Stimulated activated CD8-positive, alpha-beta memory T cell treated with anti-CD3 and anti-CD28 coated beads, Interleukin-7, amount 100 ng/mL, for 48 hours (primary cell): Measurements from ENCODE around the gene THY1.
"Not testable (repeated sequence)": the region's sequence is repeated elsewhere in the genome, so short reads cannot be mapped to it uniquely, and the experiment has no call there.

Experiments
- DNase-seq, 2 donors: peaks; one replicate each; pipeline ENCODE4 v3.0.0-alpha.2; 2020; ENCODE audit warnings: low read depth in 1 of 2; ENCODE audit errors: extremely low read depth in 1 of 2

Gene THY1

DNA sequence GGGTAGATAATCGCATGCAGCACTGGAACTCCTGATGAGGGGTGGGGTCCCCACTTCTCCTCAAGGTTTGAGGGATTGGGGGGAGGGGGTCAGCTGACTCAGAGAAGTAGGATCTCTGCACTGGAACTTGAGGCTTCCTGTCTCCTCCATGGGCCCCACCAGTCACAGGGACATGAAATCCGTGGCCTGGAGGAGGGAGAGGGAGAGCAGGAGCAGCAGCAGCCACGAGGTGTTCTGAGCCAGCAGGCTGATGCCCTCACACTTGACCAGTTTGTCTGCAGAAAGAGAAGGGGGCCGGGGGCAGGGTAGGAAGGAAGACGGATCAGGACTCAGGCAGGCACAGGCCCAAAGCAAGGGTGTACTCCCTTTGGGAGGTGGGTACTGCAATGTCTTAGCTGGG is 3.7 kb downstream of the THY1 start:
- DNase-seq = no peak

DNA sequence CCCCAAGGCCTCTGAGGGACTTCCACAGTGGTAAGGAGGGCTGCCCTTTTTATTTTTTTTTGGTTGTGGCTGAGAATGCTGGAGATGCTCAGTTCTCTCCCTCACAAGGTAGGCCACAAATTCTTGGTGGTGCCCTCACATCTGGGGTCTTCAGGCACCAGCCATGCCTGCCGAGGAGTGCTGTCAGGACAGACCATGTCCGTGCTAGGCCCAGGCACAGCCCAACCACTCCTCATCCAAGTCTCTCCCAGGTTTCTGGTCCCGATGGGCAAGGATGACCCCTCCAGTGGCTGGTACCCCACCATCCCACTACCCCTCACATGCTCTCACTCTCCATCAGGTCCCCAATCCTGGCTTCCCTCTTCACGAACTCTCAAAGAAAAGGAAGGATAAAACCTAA is 4.2 kb downstream of the THY1 start:
- DNase-seq = no peak

DNA sequence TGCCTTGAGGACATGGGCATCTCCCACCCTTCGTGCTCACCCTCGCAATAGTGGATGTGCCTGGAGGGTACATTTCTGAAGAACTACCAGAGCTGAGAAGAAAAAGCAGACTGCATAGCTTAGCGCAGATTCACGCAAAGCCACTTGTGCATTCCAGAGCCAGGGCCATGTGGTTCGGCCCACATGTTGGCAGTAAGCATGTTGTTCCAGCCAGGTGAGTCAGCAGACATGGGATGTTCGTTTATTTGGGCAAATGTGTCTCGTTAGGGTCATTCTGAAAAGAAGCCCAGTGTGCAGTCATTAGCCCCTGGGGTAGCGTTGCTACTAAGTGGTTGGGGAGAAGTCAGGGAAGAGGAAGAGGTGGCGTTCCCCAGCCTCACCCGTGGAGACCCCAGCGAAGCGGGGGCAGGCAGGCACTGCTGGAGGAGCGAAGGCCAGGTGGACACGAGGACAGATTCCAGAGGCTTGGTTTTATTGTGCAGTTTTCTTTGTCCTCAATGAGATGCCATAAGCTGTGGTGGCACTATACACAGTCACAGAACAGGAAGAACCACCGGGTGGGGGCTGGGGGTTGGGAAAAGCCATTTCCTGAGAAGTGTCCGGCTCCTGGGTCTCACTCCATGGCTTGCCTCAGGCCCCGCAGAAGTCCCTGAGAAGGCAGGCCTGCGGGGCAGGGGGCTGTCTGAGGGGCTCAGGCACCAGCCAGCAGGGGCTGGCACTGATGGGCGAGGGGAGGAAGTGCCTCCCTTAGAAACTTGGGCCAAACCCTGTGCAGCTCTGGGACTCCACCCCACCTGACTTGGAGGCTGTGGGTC is 5.0 kb downstream of the THY1 start:
- no peak for DNase-seq

DNA sequence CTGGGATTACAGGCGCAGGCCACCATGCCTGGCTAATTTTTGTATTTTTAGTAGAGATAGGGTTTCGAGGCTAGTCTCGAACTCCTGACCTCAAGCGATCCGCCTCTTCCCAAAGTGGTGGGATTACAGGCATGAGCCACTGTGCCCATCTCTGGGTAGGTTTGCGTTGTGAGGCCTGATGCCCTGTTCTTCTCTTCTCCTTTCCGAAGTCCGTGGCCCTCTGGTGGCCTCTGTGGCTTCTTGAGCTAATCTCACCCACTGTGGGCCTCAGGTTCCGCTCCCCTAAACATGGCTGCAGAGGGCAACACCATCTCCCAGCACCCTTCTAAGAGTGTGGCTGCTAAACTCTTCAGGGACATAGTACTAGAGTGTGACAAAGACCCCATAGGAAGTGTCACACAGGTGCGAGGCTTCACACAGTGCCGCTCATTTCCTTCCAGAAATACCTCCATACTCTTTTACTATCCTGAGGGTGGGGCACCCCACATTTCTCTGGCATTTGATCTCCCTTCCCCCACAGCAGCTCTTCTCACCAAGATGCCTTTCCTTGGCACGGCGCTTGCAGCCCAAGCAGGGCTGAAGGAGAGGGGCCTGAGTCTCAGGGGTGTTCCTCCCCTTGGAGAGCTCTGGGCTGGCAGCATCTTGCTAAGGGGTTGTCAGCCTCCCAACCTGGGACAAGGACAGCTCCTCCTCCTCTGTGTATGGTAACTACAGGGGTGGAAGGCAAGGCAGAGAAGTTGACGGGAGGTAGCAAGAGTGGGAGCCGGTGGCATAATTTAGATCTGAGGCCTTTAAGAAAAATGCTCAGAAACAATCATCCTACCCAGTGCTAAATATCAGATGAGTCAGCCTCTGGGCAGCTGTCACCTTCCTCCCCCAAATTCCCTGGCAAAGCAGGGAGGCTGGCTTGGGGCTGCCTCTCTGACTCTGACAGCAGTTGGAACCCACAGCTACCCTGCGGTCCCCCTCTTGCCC is 6.1 kb downstream of the THY1 start:
- no peak for DNase-seq

DNA sequence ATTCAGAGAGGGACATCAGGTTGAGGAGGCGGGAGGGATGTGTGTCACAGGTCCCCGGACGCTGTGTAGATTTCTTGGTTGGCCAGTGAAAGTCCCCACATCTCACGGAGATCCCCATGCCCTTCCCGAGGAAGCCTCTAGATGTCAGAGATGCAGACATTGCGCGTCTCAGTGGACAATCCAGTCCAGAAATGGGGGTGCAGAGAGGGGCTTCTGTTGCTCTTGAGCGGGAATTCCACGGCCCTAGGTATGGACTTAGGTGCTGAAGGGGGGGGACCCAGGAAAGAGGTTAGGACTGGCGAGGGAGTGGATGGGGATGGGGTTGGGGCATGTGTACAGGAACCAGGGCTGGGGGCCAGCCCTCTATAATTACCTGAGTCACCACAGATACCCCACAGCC is 7.0 kb downstream of the THY1 start:
- DNase-seq = no peak

DNA sequence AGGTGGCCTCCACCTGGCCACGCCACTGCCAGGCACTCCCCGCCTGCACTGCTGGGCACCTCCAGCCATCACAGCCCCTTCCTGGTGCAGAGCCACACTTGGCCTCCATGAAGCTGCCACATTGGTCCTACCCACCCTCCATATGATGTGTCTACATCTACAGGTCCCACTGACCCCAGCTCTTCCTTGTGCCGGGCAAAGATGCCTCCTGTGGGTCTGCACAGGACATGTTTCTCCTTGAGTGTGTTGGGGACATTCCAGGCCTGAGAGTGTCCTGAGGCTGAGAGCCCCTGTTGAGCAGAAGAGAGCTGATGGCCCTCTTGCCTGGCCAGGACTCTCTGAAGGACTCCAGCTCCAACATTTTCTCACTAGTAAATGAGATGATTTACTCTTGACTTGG is 7.5 kb downstream of the THY1 start:
- DNase-seq = no peak

DNA sequence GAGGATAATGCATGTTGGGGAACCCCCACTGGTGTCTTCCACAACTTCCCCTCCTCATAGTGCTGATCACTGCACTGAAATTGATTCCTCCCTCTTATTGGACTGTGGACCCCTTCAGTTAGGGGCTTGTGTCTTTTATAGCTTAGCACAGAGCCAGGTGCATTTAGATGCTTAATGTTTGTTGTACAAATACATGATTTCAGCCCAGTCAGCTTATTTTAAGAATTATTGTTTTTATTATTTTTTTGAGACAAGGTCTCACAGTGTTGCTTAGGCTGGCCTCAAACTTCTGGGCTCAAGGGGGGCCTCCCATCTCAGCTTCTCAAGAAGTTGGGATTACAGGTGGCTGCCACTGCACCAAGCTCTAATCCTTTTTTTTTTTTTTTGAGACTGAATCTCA is 8.2 kb downstream of the THY1 start:
- DNase-seq = no peak

DNA sequence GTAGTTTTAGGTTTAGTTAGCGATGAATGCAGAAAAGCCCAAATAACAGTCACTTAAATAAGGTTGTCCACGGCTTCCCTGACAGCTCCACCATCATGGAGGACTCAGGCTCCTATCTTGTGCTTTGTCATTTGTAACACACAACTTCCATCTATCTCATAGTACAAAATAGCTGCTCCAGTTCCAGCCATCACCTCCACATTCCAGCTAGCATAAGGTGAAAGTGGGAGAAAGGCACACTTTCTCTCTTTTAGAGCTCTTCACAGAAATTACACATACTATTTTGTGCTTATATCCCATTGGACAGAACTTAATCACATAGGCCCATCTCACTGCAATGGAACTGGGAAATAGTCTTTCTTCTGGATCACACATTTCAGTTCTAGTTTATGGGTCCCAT is 8.7 kb downstream of the THY1 start:
- DNase-seq = no peak

DNA sequence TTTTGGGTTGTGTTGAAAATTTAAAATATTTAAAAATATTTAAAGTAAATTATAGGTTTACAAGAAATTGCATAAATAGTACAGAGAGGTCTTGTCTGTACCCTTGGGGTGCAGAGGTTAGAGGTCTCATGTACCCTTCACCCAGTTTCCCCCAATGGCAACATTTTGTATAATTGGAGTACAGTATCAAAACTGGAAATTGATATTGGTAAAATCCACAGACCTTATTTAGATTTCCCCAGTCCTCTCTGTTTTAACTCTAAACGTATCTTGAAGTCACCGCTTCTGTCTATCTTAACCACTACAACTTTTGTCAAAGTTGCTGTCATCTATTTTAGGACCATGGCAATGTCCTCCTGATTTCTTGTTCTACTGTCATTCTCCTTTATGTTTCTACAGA is 10.9 kb downstream of the THY1 start:
- no peak for DNase-seq

DNA sequence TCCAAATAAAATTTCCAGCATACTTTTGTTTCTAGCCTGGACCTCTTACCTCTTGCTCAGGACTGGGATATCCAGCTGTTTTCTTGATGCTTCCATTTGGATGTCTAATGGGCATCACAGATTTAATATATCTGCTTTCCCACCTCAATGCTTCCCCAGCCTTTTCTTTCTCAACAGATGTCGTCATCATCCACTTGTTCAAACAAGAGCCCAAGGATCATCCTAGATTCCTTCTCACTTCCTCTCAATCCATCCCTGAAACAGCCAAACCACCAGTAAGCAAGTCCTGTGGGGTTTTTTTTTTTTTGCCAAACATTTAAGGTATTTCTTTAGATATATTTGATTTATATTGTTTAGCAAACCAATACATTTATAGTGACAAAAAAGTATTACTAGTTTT is 12.5 kb downstream of the THY1 start:
- DNase-seq = no peak

DNA sequence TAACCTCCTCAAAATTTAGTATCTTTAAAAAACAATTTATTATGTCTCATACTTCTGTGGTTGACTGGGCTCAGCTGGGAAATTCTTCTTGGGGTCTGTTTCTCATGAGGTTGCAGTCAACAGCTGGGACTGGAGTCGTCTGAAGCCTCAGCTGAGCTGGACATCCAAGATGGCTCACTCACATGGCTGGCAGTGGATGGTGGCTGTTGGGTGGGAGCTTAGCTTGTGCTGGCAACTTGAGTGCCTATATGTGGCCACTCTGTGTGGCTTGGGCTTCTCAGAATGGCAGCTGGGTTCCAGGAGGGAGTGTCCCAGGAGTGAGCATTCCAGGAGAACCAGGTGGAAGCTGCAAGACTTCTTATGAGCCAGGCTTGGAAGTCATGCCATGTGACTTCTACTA is 13.2 kb downstream of the THY1 start:
- no peak for DNase-seq

DNA sequence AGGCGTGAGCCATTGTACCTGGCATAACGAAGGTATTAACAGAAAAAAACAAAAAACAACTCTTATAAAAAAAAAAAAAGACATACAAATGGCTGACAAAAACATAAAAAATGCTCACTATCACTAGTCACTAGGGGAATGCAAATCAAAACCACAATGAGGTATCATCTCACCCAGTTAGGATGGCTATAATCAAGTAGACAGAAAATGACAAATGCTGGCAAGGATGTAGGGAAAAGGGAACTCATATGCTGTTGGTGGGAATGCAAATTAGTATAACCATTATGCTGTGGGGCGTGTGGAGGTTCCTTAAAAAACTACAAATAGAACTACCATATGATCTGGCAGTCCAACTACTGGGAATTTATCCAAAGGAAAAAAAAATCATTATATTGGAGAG is 17.0 kb downstream of the THY1 start:
- no peak for DNase-seq

DNA sequence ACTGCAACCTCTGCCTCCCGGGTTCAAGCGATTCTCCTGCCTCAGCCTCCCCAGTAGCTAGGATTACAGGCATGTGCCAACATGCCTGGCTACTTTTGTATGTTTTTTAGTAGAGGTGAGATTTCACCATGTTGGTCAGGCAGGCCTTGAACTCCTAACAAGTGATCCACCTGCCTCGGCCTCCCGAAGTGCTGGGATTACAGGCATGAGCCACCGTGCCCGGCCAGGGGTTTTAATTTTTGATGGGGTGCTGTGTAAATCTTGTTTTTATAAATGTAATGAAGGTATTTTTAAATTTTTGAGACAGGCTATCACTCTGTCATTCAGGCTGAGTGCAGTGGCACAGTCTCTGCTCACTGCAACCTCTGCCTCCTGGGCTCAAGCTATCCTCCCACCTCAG is 17.5 kb downstream of the THY1 start:
- not testable (repeated sequence) for DNase-seq

DNA sequence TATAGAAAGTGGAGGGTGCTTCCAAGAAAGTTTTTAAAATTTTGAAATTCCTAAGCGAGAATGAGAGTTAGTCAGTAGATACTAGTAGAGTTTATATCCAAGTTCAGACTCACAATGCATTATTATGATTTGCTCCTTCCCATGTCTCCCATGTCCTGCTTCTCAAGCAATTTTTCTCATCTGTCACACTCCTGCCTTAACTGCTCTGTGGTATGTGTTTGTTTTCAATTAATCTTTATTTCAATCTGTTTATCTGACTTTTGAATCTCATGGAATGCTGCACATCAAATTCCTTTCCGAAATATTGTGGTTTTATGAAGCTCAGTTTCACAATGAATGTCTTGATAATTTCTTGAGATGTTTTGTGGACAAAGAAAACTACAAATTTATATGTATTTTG is 18.1 kb downstream of the THY1 start:
- DNase-seq = no peak

DNA sequence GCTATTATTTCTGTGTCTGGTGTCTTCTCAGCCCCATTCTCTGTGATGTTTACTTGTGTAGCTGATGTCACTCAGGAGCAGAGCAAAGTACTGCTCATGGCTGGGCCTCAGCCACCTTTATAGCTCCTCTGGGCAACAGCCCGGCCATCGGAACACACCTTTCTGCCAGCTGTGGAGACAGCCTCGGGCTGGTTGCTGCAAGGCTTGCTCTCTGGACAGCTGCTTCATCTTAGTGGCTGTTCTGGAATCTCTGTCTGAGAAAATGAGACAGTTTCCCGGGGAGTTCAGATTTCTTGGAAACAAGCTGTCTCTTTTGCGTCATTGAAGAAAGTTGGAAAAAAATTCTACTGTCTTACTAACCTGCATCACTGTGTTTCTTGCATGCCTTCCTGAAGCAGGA is 20.0 kb downstream of the THY1 start:
- no peak for DNase-seq

DNA sequence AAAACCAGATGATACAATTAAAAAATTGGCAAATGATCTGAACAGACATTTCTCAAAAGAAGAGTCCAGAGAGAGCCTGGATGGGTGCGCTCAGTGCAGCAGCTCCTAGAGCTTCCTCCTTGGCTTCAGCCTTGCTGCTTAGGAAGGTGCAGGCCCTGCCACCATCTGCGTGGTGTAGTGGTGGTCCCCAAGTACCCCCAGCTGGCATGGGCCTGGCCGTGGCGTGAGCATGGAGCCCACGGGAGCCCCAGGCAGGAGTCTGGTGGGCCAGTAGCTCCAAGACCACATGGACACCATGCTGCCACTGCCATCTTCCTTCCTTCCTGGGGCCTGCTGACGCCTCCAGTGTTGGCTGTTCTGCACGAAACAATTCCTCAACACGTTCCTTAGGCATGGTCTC is 20.5 kb downstream of the THY1 start:
- no peak for DNase-seq

DNA sequence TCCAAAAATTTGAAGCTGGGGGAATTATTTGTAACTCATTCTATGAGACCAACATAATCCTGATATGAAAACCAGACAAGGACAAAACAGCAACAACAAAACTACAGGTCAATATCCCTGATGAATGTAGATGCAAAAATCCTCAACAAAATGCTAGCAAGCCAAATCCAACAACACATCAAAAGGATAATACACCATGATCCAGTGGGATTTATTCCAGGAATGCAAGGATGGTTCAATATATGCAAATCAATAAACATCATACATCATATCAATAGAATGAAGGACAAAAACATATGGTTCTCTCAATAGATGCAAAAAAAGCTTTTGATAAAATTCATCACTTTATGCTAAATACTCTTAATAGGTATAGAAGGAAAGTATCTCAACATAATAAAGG is 22.1 kb downstream of the THY1 start:
- no peak for DNase-seq

DNA sequence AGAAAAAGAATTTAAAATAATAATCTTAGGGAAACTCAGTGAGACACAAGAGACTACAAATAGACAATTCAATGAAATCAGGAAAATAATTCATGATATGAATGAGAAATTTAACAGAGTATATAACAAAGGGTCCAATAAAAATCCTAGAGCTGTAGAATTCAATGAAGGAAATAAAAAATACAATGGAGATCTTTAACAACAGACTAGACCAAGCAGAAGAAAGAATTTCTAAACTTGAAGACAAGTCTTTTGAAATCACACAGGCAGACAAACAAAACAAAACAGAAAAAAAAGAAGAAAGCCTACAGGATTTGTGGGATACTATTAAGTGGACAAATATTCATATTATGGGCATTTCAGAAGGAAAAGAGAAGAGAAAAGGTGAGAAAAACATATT is 25.2 kb downstream of the THY1 start:
- DNase-seq = no peak

DNA sequence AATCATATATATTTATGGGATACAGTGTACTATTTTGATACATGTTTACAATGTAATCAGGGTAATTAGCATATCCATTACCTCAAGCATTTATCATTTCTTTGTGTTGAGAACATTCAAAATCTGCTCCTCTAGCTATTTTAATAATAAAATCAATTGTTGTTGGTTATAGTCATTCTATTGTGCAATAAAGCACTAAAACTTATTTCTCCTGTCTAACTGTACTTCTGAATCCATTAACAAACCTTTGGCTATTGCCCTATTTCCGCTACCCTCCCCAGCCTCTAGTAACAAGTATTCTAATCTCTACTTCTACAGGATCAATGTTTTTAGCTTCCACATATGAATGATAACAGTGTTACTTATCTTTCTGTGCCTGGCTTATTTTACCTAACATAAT is 26.1 kb downstream of the THY1 start:
- DNase-seq = no peak

DNA sequence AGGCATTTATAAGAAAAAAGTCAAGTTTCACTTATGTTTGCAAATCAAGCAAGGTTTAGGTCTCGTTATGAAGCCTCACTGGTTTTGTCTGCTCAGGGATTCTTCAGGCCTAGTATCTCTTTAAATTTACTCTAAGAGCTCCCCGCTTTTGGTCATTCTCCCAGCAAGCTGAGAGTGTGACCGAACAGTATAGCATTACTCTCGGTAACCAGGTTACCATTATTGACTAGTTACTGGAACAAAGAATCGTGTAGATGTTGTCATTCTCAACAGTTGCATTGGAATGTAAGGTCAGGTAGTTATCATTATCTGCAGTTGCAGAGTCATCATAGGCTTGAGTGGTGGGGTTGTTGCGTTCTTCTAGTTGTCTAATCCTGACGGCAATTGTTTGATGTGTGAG is 31.7 kb downstream of the THY1 start:
- no peak for DNase-seq

DNA sequence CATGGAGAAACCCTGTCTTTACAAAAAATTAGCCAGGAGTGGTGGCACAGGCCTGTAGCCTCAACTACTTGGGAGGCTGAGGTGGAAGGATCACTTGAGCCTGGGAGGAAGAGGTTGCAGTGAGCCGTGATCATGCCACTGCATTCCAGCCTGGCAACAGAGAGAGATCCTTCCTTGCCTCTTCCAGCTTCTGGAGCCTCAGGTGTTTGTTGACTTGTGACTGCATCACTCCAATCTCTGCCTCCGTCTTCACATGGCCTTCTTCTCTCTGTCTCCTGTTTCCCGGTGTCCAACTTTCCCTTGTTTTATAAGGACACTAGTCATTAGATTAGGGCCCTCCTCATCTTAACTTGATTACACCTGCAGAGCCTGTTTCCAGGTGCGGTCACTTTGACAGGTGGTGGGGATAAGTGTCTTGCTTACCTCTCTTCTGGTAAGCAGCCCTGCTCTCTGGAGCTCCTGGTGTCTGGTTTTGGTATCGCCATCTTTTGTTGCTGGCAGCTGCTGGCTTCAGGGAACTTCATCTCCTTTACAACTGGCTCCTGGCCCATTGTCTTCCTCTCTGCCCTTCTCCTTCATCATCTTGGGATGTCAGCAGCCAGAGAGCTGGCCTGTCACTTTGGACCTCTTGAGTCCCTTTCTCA is 33.2 kb downstream of the THY1 start:
- no peak for DNase-seq

DNA sequence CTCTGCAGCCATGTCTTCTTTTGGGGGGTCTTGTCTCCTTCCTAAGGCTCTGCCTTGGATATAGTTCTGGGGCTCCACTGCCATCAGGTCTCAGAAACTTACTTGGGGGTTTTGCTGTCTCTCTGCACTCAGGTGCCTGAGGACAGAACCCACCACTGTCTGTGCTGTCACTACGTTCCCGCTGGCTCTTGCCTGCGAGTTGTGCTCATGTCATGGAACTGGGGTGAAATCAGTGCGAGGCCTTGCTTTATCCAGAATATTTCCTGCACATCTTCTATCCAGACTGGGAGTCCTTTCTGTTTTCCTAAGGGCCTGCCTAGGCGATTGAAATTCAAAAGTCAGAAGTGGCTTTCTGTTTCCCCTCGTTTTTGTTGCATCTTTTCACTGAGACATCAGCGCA is 34.9 kb downstream of the THY1 start:
- no peak for DNase-seq
